Calu3 (cell line): ENCODE data around the gene DEAF1. TPM values are rescaled to one million over a fixed set of nuclear protein-coding genes. Genes with fewer than 3 reads are reported as not detected.

Experiments used
- BruUV-seq: library from RNA; stranded (reverse); fragments of 400-500 nt; replicated peaks from 2 replicates; lab custom pipeline; 2021; lab: Mats Ljungman, UMichigan
- CTCF ChIA-PET: fragments of 300-600 bp; sonication (Branson Sonifier 250); formaldehyde crosslinking; loops from one replicate; lab custom pipeline; 2022; ENCODE audit warnings: antibody characterized with exemption; lab: Charles Lee
- DNase-seq: peaks from one replicate; pipeline ENCODE4 v3.0.0; 2022
- H3K27ac Mint-ChIP-seq: one replicate; pipeline ENCODE4 v1.8.0; 2022; ENCODE audit warnings: mixed read lengths; ENCODE audit not compliant: unreplicated experiment
- H3K27me3 Mint-ChIP-seq: one replicate; pipeline ENCODE4 v1.8.0; 2022; ENCODE audit warnings: mixed read lengths; ENCODE audit not compliant: unreplicated experiment
- H3K36me3 Mint-ChIP-seq: one replicate; pipeline ENCODE4 v1.8.0; 2022; ENCODE audit warnings: mild to moderate bottlenecking, moderate library complexity, mixed read lengths; ENCODE audit not compliant: insufficient read depth, unreplicated experiment
- H3K4me1 Mint-ChIP-seq: one replicate; pipeline ENCODE4 v1.8.0; 2022; ENCODE audit warnings: mild to moderate bottlenecking, low read depth, mixed read lengths; ENCODE audit not compliant: unreplicated experiment
- H3K4me3 Mint-ChIP-seq: one replicate; pipeline ENCODE4 v1.8.0; 2022; ENCODE audit warnings: mild to moderate bottlenecking, low read depth, moderate library complexity, mixed read lengths; ENCODE audit not compliant: unreplicated experiment
- H3K9me3 Mint-ChIP-seq: one replicate; pipeline ENCODE4 v1.8.0; 2022; ENCODE audit warnings: low read depth, mixed read lengths; ENCODE audit not compliant: unreplicated experiment
- intact Hi-C: fragments of 100-400 bp; cut with micrococcal nuclease; formaldehyde crosslinking; loops from one replicate; pipeline ENCODE4 v1.10.0; 2022; ENCODE audit not compliant: unreplicated experiment
- total RNA-seq: library from RNA; stranded (reverse); gene quantifications from 2 replicates; pipeline ENCODE4 v1.2.3, GENCODE V29; 2022
- TF ChIP-seq, protein P1 (sequence below): fragments of 200-600 bp; IDR thresholded peaks from one replicate; pipeline ENCODE4 v1.8.0; 2022; ENCODE audit warnings: antibody characterized with exemption; ENCODE audit not compliant: unreplicated experiment

Gene DEAF1
- total RNA-seq, 1 experiment from 2014 or later: 57.0 TPM

DNA sequence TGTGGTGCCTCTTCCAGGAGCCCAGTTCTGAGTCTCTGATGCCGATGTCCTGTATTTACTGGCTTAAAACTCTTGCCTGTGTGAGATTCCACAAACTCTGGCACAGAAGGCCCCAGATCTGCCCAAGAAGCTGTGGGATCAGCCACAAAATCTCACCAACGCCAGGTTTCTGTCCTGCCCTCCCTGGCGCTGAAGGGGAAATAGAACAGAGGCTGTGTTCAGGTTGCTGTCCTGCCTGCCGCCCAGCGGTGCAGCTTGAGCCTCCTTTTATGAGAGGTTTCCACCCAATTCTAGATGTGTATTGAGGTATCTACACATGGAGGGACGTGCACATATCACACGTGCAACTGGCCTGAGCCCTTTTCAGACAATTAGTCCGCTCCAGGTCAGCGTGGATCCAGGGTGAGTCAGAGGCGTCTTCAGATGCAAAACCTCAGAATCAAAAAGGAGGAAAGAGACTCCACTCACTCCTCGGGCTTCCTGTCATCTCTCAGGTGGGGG, 2.8 kb upstream of the DEAF1 start:
- TF ChIP-seq, protein P1, sequence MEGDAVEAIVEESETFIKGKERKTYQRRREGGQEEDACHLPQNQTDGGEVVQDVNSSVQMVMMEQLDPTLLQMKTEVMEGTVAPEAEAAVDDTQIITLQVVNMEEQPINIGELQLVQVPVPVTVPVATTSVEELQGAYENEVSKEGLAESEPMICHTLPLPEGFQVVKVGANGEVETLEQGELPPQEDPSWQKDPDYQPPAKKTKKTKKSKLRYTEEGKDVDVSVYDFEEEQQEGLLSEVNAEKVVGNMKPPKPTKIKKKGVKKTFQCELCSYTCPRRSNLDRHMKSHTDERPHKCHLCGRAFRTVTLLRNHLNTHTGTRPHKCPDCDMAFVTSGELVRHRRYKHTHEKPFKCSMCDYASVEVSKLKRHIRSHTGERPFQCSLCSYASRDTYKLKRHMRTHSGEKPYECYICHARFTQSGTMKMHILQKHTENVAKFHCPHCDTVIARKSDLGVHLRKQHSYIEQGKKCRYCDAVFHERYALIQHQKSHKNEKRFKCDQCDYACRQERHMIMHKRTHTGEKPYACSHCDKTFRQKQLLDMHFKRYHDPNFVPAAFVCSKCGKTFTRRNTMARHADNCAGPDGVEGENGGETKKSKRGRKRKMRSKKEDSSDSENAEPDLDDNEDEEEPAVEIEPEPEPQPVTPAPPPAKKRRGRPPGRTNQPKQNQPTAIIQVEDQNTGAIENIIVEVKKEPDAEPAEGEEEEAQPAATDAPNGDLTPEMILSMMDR: no peak
- H3K27ac Mint-ChIP-seq: no peak overlapping the region
- peaks cover 12% of the 10 kb centered on the region for H3K4me1 Mint-ChIP-seq
- H3K4me3 Mint-ChIP-seq: peak overlapping the region; percentile 21
- H3K36me3 Mint-ChIP-seq: peaks cover 65% of the 10 kb centered on the region
- no peaks in the 10 kb centered on the region for H3K9me3 Mint-ChIP-seq
- no peaks in the 10 kb centered on the region for H3K27me3 Mint-ChIP-seq
- BruUV-seq: no TSS peak
- CTCF ChIA-PET: interaction anchor here (1.5 kb wide), 1 partner anchor 24 kb away, joined by 4 read pairs; no protein-coding TSS in a partner anchor
- intact Hi-C loops: no loop called here
- DNase-seq: no peak

DNA sequence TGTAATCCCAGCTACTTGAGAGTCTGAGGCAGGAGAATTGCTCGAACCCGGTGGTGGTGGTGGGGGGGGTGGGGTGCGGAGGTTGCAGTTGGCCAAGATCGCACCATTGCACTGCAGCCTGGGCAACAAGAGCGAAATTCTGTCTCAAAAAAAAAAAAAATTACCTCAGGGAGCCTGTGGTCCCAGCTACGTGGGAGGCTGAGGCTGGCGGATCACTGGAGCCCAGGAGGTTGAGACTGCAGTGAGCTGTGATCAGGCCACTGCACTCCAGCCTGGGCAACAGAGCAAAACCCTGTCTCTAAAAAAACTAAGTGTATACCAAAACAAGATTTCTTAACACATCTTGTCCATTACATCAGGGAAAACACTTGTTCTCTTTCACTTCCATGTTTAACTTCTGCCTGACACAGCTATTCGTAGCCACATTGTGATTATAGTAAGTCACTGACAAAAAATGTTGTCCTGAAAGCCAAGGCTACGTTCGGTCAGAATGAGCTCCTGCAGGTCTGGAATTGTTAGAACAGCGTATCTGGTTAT, 2.0 kb upstream of the DEAF1 start:
- Mint-ChIP-seq H3K4me3 (peak overlapping the region; percentile 77), H3K27ac (peak overlapping the region; percentile 33), H3K4me1 (peaks cover 12% of the 10 kb centered on the region), H3K36me3 (peaks cover 65% of the 10 kb centered on the region), H3K27me3 (no peaks in the 10 kb centered on the region), H3K9me3 (no peaks in the 10 kb centered on the region)
- TF ChIP-seq, protein P1: no peak
- CTCF ChIA-PET: interaction anchor here (0.9 to 2.7 kb wide), 5 partner anchors 10 to 67 kb away, joined by 3 to 11 read pairs (median 8); no protein-coding TSS in a partner anchor
- no peak for DNase-seq
- no TSS peak for BruUV-seq
- intact Hi-C loops: loop anchor here (1.0 kb wide), 1 partner anchor 26 kb away; no protein-coding TSS in a partner anchor

DNA sequence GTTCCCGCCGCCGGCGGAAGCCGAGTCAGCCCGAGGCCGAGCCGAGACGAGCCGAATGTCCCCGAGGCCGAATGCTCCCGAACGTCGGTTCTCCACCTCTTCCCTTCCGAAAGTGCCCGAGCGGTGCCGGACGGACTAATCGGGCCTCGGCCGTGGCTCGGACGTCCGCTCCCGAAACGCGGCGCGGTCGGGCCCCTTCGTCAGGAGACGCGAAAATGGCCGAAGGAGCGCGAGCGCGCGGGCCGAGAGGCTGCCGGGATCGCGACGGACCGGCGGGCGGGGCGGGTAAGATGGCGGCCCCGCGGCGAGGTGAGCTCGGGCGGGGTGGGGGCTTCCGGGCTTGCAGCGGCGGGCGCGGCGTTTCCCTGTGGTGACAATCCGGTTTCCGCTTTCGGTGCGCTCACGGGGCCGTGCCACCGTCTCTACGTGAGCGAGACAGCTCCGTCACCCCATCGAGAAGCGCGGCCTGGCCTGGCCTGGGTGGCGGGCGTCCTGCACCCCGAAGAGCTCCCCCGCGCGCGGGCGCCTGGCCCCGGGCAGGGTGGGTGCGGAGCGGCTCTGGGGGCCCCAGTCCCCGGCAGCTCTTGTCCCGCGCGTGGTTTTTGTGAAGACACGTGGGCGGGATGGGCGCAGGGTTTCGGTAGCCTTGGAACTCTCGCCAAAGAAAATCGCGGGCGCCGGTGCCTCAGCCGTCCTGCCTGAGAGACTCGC, 671 bp upstream of the DEAF1 start, which contains the start of gene TMEM80:
TMEM80 (plus strand) TSS at position 279 of the 711 bp plus-strand sequence; CDS start at position 291, 12 bp downstream.
- CTCF ChIA-PET: interaction anchor here (0.7 to 2.7 kb wide), 12 partner anchors 9 to 141 kb away, joined by 3 to 11 read pairs (median 5); no protein-coding TSS in a partner anchor
- Mint-ChIP-seq H3K27me3 (no peaks in the 10 kb centered on the region), H3K9me3 (no peaks in the 10 kb centered on the region), H3K4me1 (peaks cover 12% of the 10 kb centered on the region), H3K36me3 (peaks cover 64% of the 10 kb centered on the region), H3K27ac (peak within 1 kb of the TSS; percentile 93), H3K4me3 (peak within 1 kb of the TSS; percentile 77)
- BruUV-seq: TSS peak; percentile 55
- peak; percentile 98 for DNase-seq
- intact Hi-C loops: loop anchor here (1.0 kb wide), 1 partner anchor 28 kb away; no protein-coding TSS in a partner anchor
- TF ChIP-seq, protein P1: no peak

DNA sequence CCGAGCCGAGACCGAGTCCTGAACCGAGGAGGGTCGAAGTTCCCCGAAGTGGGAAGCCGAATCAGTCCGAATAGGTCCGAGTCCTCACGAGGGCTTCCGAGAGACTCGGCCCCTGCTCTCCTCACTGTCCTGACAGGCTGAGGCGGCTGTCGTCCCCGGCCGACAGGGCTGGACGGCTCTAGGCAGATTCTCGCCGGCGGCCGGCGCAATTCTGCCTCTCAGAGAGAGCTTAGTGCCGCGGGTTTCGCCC, 191 bp upstream of the DEAF1 start:
- BruUV-seq: no TSS peak

More for the DNA sequence above, 191 bp upstream of the DEAF1 start:
- Mint-ChIP-seq H3K36me3 (peaks cover 63% of the 10 kb centered on the region), H3K4me3 (peak overlapping the region; percentile 77), H3K4me1 (peaks cover 12% of the 10 kb centered on the region), H3K27me3 (no peaks in the 10 kb centered on the region), H3K9me3 (no peaks in the 10 kb centered on the region), H3K27ac (peak overlapping the region; percentile 93)
- no peak for DNase-seq
- intact Hi-C loops: no loop called here
- TF ChIP-seq, protein P1: no peak
- CTCF ChIA-PET: interaction anchor here (1.1 to 2.7 kb wide), 7 partner anchors 10 to 140 kb away, joined by 3 to 11 read pairs (median 6); no protein-coding TSS in a partner anchor
